KG1 (cell line): ENCODE data around the gene ZNF273.
"Not testable (repeated sequence)": the region's sequence is repeated elsewhere in the genome, so short reads cannot be mapped to it uniquely, and the experiment has no call there.

Experiments used
- DNase-seq: peaks from one replicate; lab custom pipeline; 2025; lab: John Stamatoyannopoulos, UW

Gene ZNF273

GRCh38 chr7:64888901-64889685, 14.0 kb upstream of the ZNF273 start:
- DNase-seq, result no peak

- no peak for DNase-seq
Measured at GRCh38 chr7:64889686-64890162, 13.3 kb upstream of the ZNF273 start.

- DNase-seq, result not testable (repeated sequence)
Measured at GRCh38 chr7:64890273-64890672, 12.8 kb upstream of the ZNF273 start.

GRCh38 chr7:64890761-64891362, 12.2 kb upstream of the ZNF273 start:
- no peak for DNase-seq

GRCh38 chr7:64891363-64892081, 11.6 kb upstream of the ZNF273 start:
- not testable (repeated sequence) for DNase-seq

- no peak for DNase-seq
Measured at GRCh38 chr7:64892116-64892515, 11.0 kb upstream of the ZNF273 start.

- DNase-seq, result no peak
Measured at GRCh38 chr7:64892666-64893309, 10.3 kb upstream of the ZNF273 start.

GRCh38 chr7:64893401-64893800, 9.7 kb upstream of the ZNF273 start:
- DNase-seq, result no peak

- not testable (repeated sequence) for DNase-seq
Measured at GRCh38 chr7:64902461-64902805, 640 bp upstream of the ZNF273 start.

- DNase-seq, result no peak
Measured at GRCh38 chr7:64904008-64904407, 935 bp downstream of the ZNF273 start.

GRCh38 chr7:64905133-64905532, 2.1 kb downstream of the ZNF273 start:
- no peak for DNase-seq

- no peak for DNase-seq
Measured at GRCh38 chr7:64905547-64905946, 2.5 kb downstream of the ZNF273 start.

GRCh38 chr7:64907641-64908326, 4.7 kb downstream of the ZNF273 start:
- no peak for DNase-seq

GRCh38 chr7:64908358-64908757, 5.3 kb downstream of the ZNF273 start:
- no peak for DNase-seq

- DNase-seq, result no peak
Measured at GRCh38 chr7:64914557-64914956, 11.5 kb downstream of the ZNF273 start.

GRCh38 chr7:64915301-64915700, 12.2 kb downstream of the ZNF273 start:
- not testable (repeated sequence) for DNase-seq

GRCh38 chr7:64928252-64929187, 25.4 kb downstream of the ZNF273 start:
- not testable (repeated sequence) for DNase-seq

- no peak for DNase-seq
Measured at GRCh38 chr7:64934478-64934877, 31.4 kb downstream of the ZNF273 start.

- no peak for DNase-seq
Measured at GRCh38 chr7:64938540-64938939, 35.5 kb downstream of the ZNF273 start.

GRCh38 chr7:64940021-64940420, 36.9 kb downstream of the ZNF273 start:
- DNase-seq, result not testable (repeated sequence)
